Heart left ventricle (tissue), 16 donors: ENCODE results near the gene VEGFB. TPM values are rescaled to one million over a fixed set of nuclear protein-coding genes. Genes with fewer than 3 reads are reported as not detected.
A peak's percentile ranks its signal among the peaks of the same experiment; 100 is the strongest.

ENCODE experiments used
- ATAC-seq, 4 donors: fragments of 200-7000 bp; cut with Tn5 transposase; one replicate each; pipeline ENCODE4 v1.9.1; 2020 to 2022; ENCODE audit warnings: moderate library complexity in 4 of 4, mild to moderate bottlenecking in 3 of 4, moderate number of reproducible peaks in 1 of 4
- DNase-seq, 5 donors: peaks; one replicate each; pipeline ENCODE4 v3.0.0-alpha.2; 2020
- H3K27ac ChIP-seq, 12 donors: fragments of 200-600 bp; sonication (generic) in 4 of 12; one replicate each; pipeline versions ENCODE4 v1.5.0 to v1.8.0; 2016 to 2022; ENCODE audit warnings: mild to moderate bottlenecking in 2 of 12
- H3K27me3 ChIP-seq, 9 donors: fragments of 200-600 bp; sonication (generic) in 2 of 9; one replicate each; pipeline versions ENCODE4 v1.5.1 to v1.8.0; 2016 to 2022; ENCODE audit warnings: mild to moderate bottlenecking in 3 of 9
- H3K36me3 ChIP-seq, 9 donors: fragments of 200-600 bp; sonication (generic) in 2 of 9; one replicate each; pipeline versions ENCODE4 v1.5.0 to v1.8.0; 2018 to 2022; ENCODE audit warnings: mild to moderate bottlenecking in 2 of 9
- H3K4me1 ChIP-seq, 12 donors: fragments of 200-600 bp; sonication (generic) in 4 of 12; one replicate each; pipeline versions ENCODE4 v1.5.0 to v1.8.0; 2016 to 2022; ENCODE audit warnings: mild to moderate bottlenecking in 3 of 12
- H3K4me3 ChIP-seq, 12 donors: fragments of 200-600 bp; sonication (generic) in 4 of 12; one replicate each; pipeline versions ENCODE4 v1.5.0 to v1.8.0; 2017 to 2022; ENCODE audit warnings: mild to moderate bottlenecking in 9 of 12, moderate library complexity in 4 of 12
- H3K9me3 ChIP-seq, 12 donors: fragments of 200-600 bp; sonication (generic) in 4 of 12; one replicate each; pipeline versions ENCODE4 v1.5.0 to v1.8.0; 2016 to 2022; ENCODE audit warnings: mild to moderate bottlenecking in 1 of 12
- CTCF ChIP-seq, 12 donors: fragments of 200-600 bp; sonication (generic) in 4 of 12; IDR thresholded peaks; one replicate each; pipeline versions ENCODE4 v1.5.0 to v1.8.0; 2018 to 2022; ENCODE audit warnings: antibody characterized with exemption in 12 of 12, mild to moderate bottlenecking in 5 of 12
- POLR2A ChIP-seq, 2 donors: fragments of 450-650 bp; IDR thresholded peaks; one replicate each; pipeline ENCODE4 v1.6.1; 2017; ENCODE audit warnings: antibody characterized with exemption in 2 of 2, mild to moderate bottlenecking in 2 of 2, moderate library complexity in 2 of 2
- WGBS, 4 donors: extraction: QIAGEN DNeasy Blood & Tissue Kit in 2 of 4; methylation state at CpG; one replicate each; pipeline versions ENCODE4 v1.1.5 to v1.1.7; 2013 to 2018; 5-methylcytosine and 5-hydroxymethylcytosine counted together
- intact Hi-C, 10 donors: fragments of 100-400 bp; cut with DNase I; formaldehyde crosslinking; loops; one replicate each; pipeline versions ENCODE4 v1.11.1 to v1.14.2; 2022
- polyA plus RNA-seq, 2 donors: library from polyadenylated mRNA; stranded (reverse); fragments of 200-250 nt; gene quantifications; one replicate each; pipeline ENCODE4 v1.2.3, GENCODE V29; 2013
- total RNA-seq, 9 donors: library from RNA; depleted of rRNA in 2 of 9; stranded (reverse); fragments of >200 nt in 2 of 9; fragmentation: NEBNext Ultra II Directional in 3 of 9; extraction: Animal tissue kit (Norgen Biotek cat#: 25700) in 3 of 9; gene quantifications; one replicate each; pipeline versions ENCODE4 v1.1.0 to v1.2.4, GENCODE V29; 2016 to 2023
- donor health status: ischemic (EF 13 %, LVEDD 7.1; RV severe dilation, severe dysfunction).
- donor health status: healthy with polysubstance abuse.
- donor health status: DM: no; HTN: yes; CAD: no.
- donor health status: DM: no; HTN: no; CAD: no.
- donor health status: ischemic (EF 25% LVEDD 6.9; RV normal size, moderate dysfunction).
- donor health status: ischemic (EF 25% LVEDD 5.7; RV mildly dilated, moderate dysfunction).
- donor health status: healthy.
- donor health status: DM: yes; HTN: yes; CAD: no.
- donor health status: ischemic (EF 35%, LVEDD 5.7; RV mildly dilated, moderate dysfunction).
- donor health status: nonischemic (EF 11% LVEDD 7.7; RV severe dilation, severe dysfunction).
- donor health status: DM: yes; HTN: yes; CAD: no.
- donor health status: PGD.
- donor health status: ischemic (EF 29% LVEDD 5.4; RV normal size, mild dysfunction).
- donor health status: nonischemic (EF 23%, LVEDD 6.1; RV moderate dilation, normal function).

Gene VEGFB
- total and polyA plus RNA-seq, 11 donors = 127 to 332 (median 241) TPM

GRCh38 chr11:64278576-64279190 is 44.3 kb downstream of the VEGFB start:
- peaks cover 0 to 57% (median 41%) of the 10 kb centered on the region in 9 donors for H3K36me3 ChIP-seq
- no peak overlapping the region for H3K27ac ChIP-seq
- H3K4me3 ChIP-seq = no peak overlapping the region
- no peaks in the 10 kb centered on the region for H3K9me3 ChIP-seq
- peaks cover 0 to 27% (median 12%) of the 10 kb centered on the region in 12 donors for H3K4me1 ChIP-seq
- ATAC-seq = no peak
- H3K27me3 ChIP-seq = no peaks in the 10 kb centered on the region
- WGBS, 4 donors = 79 to 86% (median 85%) methylated on average over 8 of the region's 8 CpGs
- TF ChIP-seq POLR2A (IDR thresholded peaks at IDR 0.05) = no peak
- no peak for TF ChIP-seq CTCF (IDR thresholded peaks at IDR 0.05)
- intact Hi-C loops = no loop called here
- DNase-seq = no peak

DNA sequence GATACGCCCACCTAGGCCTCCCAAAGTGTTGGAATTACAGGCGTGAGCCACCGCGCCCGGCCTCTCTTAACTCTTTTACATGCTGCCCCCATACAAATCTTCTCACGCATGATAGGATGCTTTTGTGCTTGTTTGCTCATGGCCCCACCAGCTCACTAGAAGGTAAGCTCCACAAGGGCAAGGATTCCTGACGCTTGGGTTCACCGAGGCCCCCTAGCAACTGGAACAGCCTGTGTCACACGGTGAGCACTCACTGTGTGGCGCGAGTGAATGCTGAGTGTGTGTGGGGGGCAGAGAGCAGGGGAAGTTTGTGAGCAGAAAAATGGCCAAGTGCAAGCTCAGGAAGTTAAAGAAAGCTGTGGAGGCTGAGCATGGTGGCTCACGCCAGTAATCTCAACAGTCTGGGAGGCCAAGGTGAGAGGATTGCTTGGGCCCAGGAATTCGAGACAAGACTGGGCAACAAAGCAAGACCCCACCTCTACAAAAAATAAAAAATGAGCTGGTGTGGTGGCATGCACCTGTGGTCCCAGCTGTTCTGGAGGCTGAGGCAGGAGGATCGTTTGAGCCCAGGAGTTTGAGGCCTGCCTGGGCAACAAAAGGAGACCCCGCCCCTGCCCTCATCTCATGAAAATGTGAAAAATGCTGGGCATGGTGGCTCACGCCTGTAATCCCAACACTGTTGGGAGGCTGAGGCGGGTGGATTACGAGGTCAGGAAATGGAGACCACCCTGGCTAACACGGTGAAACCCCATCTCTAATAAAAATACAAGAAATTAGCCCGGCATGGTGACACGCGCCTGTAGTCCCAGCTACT is 47.8 kb downstream of the VEGFB start:
- Histone ChIP-seq H3K9me3 (no peaks in the 10 kb centered on the region), H3K4me1 (peaks cover 4 to 47% (median 24%) of the 10 kb centered on the region in 12 donors), H3K27me3 (no peaks in the 10 kb centered on the region), H3K36me3 (peaks cover 0 to 40% (median 21%) of the 10 kb centered on the region in 9 donors), H3K4me3 (no peak overlapping the region), H3K27ac (peak overlapping the region in 2 of 12 donors; percentile 49 to 55)
- ATAC-seq = no peak
- TF ChIP-seq POLR2A (IDR thresholded peaks at IDR 0.05) (no peak), CTCF (IDR thresholded peaks at IDR 0.05) (no peak)
- no peak for DNase-seq
- WGBS, 4 donors = 93 to 97% (median 96%) methylated on average over 22 of the region's 22 CpGs
- intact Hi-C loops = no loop called here

- Histone ChIP-seq H3K9me3 (no peaks in the 10 kb centered on the region), H3K4me1 (peaks cover 4 to 47% (median 24%) of the 10 kb centered on the region in 12 donors), H3K27ac (peak overlapping the region in 3 of 12 donors; percentile 32 to 99 (median 99)), H3K36me3 (peaks cover 0 to 31% (median 12%) of the 10 kb centered on the region in 9 donors), H3K4me3 (peak overlapping the region in 5 of 12 donors; percentile 73 to 96 (median 80)), H3K27me3 (no peaks in the 10 kb centered on the region)
- DNase-seq = no peak
- WGBS, 4 donors = 92 to 97% (median 95%) methylated on average over 3 of the region's 3 CpGs
- ATAC-seq = no peak
- intact Hi-C loops = no loop called here
- TF ChIP-seq POLR2A (IDR thresholded peaks at IDR 0.05) = no peak
- TF ChIP-seq CTCF (IDR thresholded peaks at IDR 0.05) = no peak
Observed at GRCh38 chr11:64283092-64283491, 48.7 kb downstream of the VEGFB start.
